ENCODE results near the gene ABT1.

- no peak for TF ChIP-seq CTCF (IDR thresholded peaks at IDR 0.05)
- TF ChIP-seq POLR2A (IDR thresholded peaks at IDR 0.05; ENCODE audit: low read depth) = no peak
Measured at GRCh38 chr6:26561533-26562466, 35.0 kb upstream of the ABT1 start.
